ENCODE results near the gene NXPE2.

DNA sequence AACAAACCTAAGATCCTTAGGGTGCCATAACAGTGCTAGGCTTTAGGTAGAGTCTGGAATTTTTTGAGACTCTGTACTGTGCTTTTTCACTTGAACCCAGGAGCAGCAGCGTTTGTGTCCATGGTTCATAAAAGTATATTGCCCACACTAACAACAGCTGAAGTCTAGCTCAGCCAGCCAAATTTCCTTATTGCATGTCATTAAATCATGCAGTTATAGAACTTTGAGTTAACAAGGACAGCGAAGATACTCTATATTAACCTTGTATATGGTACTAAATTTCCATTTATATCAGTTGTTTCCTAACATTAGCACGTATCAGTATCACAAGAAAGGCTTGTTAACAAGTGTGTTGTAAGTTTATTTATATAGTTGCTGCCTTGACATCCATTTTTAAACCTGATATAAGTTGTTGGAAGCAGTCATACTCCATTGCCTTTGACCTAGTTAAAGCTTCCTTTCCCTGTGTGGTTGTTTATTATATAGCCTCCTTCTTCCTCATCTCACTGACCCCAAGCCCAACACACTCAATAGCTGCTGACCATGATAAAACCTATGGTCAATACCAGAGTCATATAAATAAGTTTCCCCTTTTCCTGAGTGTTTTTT is 46.7 kb downstream of the NXPE2 start:
- TF ChIP-seq ZNF629 (tag by site-specific recombination; IDR thresholded peaks at IDR 0.05) (no peak), ZBTB8A (tag by site-specific recombination; IDR thresholded peaks at IDR 0.05) (no peak), ZNF24 (tag by site-specific recombination; IDR thresholded peaks at IDR 0.05) (no peak), TCF7L2 (IDR thresholded peaks at IDR 0.05; ENCODE audit: borderline replicate concordance, low read depth, low read length) (no peak), ZNF394 (tag by site-specific recombination; IDR thresholded peaks at IDR 0.05; ENCODE audit: borderline replicate concordance) (no peak)
- TF ChIP-seq, protein P1, sequence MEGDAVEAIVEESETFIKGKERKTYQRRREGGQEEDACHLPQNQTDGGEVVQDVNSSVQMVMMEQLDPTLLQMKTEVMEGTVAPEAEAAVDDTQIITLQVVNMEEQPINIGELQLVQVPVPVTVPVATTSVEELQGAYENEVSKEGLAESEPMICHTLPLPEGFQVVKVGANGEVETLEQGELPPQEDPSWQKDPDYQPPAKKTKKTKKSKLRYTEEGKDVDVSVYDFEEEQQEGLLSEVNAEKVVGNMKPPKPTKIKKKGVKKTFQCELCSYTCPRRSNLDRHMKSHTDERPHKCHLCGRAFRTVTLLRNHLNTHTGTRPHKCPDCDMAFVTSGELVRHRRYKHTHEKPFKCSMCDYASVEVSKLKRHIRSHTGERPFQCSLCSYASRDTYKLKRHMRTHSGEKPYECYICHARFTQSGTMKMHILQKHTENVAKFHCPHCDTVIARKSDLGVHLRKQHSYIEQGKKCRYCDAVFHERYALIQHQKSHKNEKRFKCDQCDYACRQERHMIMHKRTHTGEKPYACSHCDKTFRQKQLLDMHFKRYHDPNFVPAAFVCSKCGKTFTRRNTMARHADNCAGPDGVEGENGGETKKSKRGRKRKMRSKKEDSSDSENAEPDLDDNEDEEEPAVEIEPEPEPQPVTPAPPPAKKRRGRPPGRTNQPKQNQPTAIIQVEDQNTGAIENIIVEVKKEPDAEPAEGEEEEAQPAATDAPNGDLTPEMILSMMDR (tag by site-specific recombination; IDR thresholded peaks at IDR 0.05): no peak
- TF ChIP-seq, protein P2, sequence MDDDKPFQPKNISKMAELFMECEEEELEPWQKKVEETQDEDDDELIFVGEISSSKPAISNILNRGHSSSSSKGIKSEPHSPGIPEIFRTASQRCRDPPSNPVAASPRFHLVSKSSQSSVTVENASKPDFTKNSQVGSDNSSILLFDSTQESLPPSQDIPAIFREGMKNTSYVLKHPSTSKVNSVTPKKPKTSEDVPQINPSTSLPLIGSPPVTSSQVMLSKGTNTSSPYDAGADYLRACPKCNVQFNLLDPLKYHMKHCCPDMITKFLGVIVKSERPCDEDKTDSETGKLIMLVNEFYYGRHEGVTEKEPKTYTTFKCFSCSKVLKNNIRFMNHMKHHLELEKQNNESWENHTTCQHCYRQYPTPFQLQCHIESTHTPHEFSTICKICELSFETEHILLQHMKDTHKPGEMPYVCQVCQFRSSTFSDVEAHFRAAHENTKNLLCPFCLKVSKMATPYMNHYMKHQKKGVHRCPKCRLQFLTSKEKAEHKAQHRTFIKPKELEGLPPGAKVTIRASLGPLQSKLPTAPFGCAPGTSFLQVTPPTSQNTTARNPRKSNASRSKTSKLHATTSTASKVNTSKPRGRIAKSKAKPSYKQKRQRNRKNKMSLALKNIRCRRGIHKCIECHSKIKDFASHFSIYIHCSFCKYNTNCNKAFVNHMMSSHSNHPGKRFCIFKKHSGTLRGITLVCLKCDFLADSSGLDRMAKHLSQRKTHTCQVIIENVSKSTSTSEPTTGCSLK (tag by site-specific recombination; IDR thresholded peaks at IDR 0.05): no peak
- TF ChIP-seq, protein P3, sequence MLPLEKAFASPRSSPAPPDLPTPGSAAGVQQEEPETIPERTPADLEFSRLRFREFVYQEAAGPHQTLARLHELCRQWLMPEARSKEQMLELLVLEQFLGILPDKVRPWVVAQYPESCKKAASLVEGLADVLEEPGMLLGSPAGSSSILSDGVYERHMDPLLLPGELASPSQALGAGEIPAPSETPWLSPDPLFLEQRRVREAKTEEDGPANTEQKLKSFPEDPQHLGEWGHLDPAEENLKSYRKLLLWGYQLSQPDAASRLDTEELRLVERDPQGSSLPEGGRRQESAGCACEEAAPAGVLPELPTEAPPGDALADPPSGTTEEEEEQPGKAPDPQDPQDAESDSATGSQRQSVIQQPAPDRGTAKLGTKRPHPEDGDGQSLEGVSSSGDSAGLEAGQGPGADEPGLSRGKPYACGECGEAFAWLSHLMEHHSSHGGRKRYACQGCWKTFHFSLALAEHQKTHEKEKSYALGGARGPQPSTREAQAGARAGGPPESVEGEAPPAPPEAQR (tag by site-specific recombination; IDR thresholded peaks at IDR 0.05): no peak

Data from HEK293 (cell line).